HL-60/S4 treated with phorbol 12-myristate 13-acetate at 8.2 ng/mL for 4 days and 3 days (cell line): Measurements from ENCODE around the gene ATP1A3.
"Not testable (repeated sequence)": the region's sequence is repeated elsewhere in the genome, so short reads cannot be mapped to it uniquely, and the experiment has no call there.

Experiments used
- in situ Hi-C: fragments of 300-500 bp; cut with MboI; formaldehyde crosslinking; loops from 2 replicates; pipeline ENCODE4 v1.15.0; 2022; ENCODE audit warnings: low sequenced_read_pairs

The ATP1A3 gene

GRCh38 chr19:41993612-41994483 is at the start of gene ATP1A3:
Gene ATP1A3, minus strand, starts transcription at chr19:41994230. Its CDS starts 154 bp downstream, at chr19:41994076.
- in situ Hi-C loops, result no loop called here

GRCh38 chr19:42042455-42043170 is 48.6 kb upstream of the ATP1A3 start:
- in situ Hi-C loops, result no loop called here

- in situ Hi-C loops, result not testable (repeated sequence)
Measured at GRCh38 chr19:42040491-42040890, 46.5 kb upstream of the ATP1A3 start.

GRCh38 chr19:42040031-42040430 is 46.0 kb upstream of the ATP1A3 start:
- in situ Hi-C loops, result no loop called here

GRCh38 chr19:42038666-42039065 is 44.6 kb upstream of the ATP1A3 start:
- in situ Hi-C loops, result no loop called here

GRCh38 chr19:42037649-42038048 is 43.6 kb upstream of the ATP1A3 start:
- in situ Hi-C loops, result no loop called here

GRCh38 chr19:42034640-42035391 is 40.8 kb upstream of the ATP1A3 start:
- in situ Hi-C loops, result not testable (repeated sequence)

- in situ Hi-C loops, result no loop called here
Measured at GRCh38 chr19:42033413-42033812, 39.4 kb upstream of the ATP1A3 start.

- in situ Hi-C loops, result no loop called here
Measured at GRCh38 chr19:42032431-42032830, 38.4 kb upstream of the ATP1A3 start.

- in situ Hi-C loops, result no loop called here
Measured at GRCh38 chr19:42030645-42031440, 36.8 kb upstream of the ATP1A3 start.

- in situ Hi-C loops, result no loop called here
Measured at GRCh38 chr19:42028304-42029216, 34.5 kb upstream of the ATP1A3 start.

GRCh38 chr19:42024622-42025111 is 30.6 kb upstream of the ATP1A3 start:
- in situ Hi-C loops, result no loop called here

- in situ Hi-C loops, result no loop called here
Measured at GRCh38 chr19:42023943-42024260, 29.9 kb upstream of the ATP1A3 start.

GRCh38 chr19:42023121-42023942 is 29.3 kb upstream of the ATP1A3 start:
- in situ Hi-C loops, result no loop called here

GRCh38 chr19:42022616-42023015 is 28.6 kb upstream of the ATP1A3 start:
- in situ Hi-C loops, result no loop called here

GRCh38 chr19:42021185-42021584 is 27.2 kb upstream of the ATP1A3 start:
- in situ Hi-C loops, result no loop called here

- in situ Hi-C loops, result no loop called here
Measured at GRCh38 chr19:42018503-42019193, 24.6 kb upstream of the ATP1A3 start.

- in situ Hi-C loops, result no loop called here
Measured at GRCh38 chr19:42017040-42017439, 23.0 kb upstream of the ATP1A3 start.
